Endothelial cell of umbilical vein (primary cell): ENCODE data around the gene ANKS1B. TPM values are rescaled to one million over a fixed set of nuclear protein-coding genes. Genes with fewer than 3 reads are reported as not detected.

ENCODE experiments used
- BruUV-seq: library from RNA; stranded (reverse); fragments of 400-500 nt; replicated peaks from 2 replicates; lab custom pipeline; 2021; lab: Mats Ljungman, UMichigan
- CTCF ChIA-PET: fragments of 300-600, 350-600 bp; sonication (Branson Sonifier 250); formaldehyde crosslinking; loops from one replicate; lab custom pipeline; 2021; ENCODE audit warnings: antibody characterized with exemption, inconsistent platforms; lab: Charles Lee
- POLR2A ChIA-PET: fragments of 300-600, 350-600 bp; sonication (Branson Sonifier 250); formaldehyde crosslinking; loops from one replicate; lab custom pipeline; 2021; ENCODE audit warnings: antibody characterized with exemption, inconsistent platforms; lab: Charles Lee
- DNase-seq: peaks from one replicate; pipeline ENCODE4 v3.0.0-alpha.2; 2011; ENCODE audit warnings: low read depth, low spot score
- FAIRE-seq: peaks from 2 replicates; lab custom pipeline; 2011; peaks lifted over from hg19 to GRCh38; lab: Jason Lieb, UNC
- H2AFZ ChIP-seq: 2 replicates; pipeline ENCODE4 v1.6.0; 2012; ENCODE audit warnings: low read depth, low read length, control low read depth, inconsistent platforms
- H3K27ac ChIP-seq: 2 replicates; pipeline ENCODE4 v1.5.1; 2011; ENCODE audit warnings: low read depth, mild to moderate bottlenecking, control low read depth, low read length, moderate library complexity; ENCODE audit not compliant: insufficient read depth
- H3K27me3 ChIP-seq, 2 experiments: 2 replicates each; pipeline versions ENCODE4 v1.6.0 to v1.6.1; 2011; ENCODE audit warnings: low read length in 2 of 2, mixed read lengths in 1 of 2; ENCODE audit not compliant: control insufficient read depth in 2 of 2, insufficient read depth in 2 of 2
- H3K36me3 ChIP-seq, 2 experiments: 2 replicates in 1 of 2; 3 replicates in 1 of 2; pipeline ENCODE4 v1.5.1; 2011; ENCODE audit warnings: low read length in 2 of 2, mild to moderate bottlenecking in 1 of 2, moderate library complexity in 1 of 2; ENCODE audit not compliant: control insufficient read depth in 2 of 2, insufficient read depth in 2 of 2; ENCODE audit errors: extremely low read depth in 1 of 2
- H3K4me1 ChIP-seq: 3 replicates; pipeline ENCODE4 v1.5.1; 2011; ENCODE audit warnings: mild to moderate bottlenecking, low read length; ENCODE audit not compliant: control insufficient read depth, insufficient read depth; ENCODE audit errors: extremely low read depth
- H3K4me2 ChIP-seq: 2 replicates; pipeline ENCODE4 v1.6.1; 2011; ENCODE audit warnings: low read length, control low read depth, mixed read lengths; ENCODE audit not compliant: insufficient read depth
- H3K4me3 ChIP-seq, 3 experiments: fragments of 200-600 bp in 1 of 3; sonication (generic), shearing (Covaris generic) in 1 of 3; replicated peaks in 1 of 3; 2 replicates each; pipeline ENCODE4 v1.5.1; 2011 to 2016; ENCODE audit warnings: control low read depth in 3 of 3, low read length in 3 of 3, mild to moderate bottlenecking in 2 of 3, inconsistent platforms in 1 of 3, low read depth in 1 of 3, moderate library complexity in 1 of 3; ENCODE audit not compliant: insufficient read depth in 1 of 3
- H3K79me2 ChIP-seq: 2 replicates; pipeline ENCODE4 v1.6.0; 2012; ENCODE audit warnings: low read length, inconsistent platforms; ENCODE audit not compliant: control insufficient read depth, insufficient read depth
- H3K9ac ChIP-seq: replicated peaks from 2 replicates; pipeline ENCODE3; 2011; ENCODE audit warnings: low read length, control low read depth; ENCODE audit not compliant: insufficient read depth; ENCODE audit errors: extremely low read depth
- H3K9me1 ChIP-seq: replicated peaks from 3 replicates; pipeline ENCODE4 v1.6.0; 2011; ENCODE audit warnings: mild to moderate bottlenecking, low read length; ENCODE audit not compliant: control insufficient read depth, insufficient read depth; ENCODE audit errors: extremely low read depth
- H3K9me3 ChIP-seq: replicated peaks from 2 replicates; pipeline ENCODE4 v1.5.1; 2012; ENCODE audit warnings: low read length, inconsistent platforms; ENCODE audit not compliant: control insufficient read depth, insufficient read depth
- H4K20me1 ChIP-seq: replicated peaks from 2 replicates; pipeline ENCODE3; 2011; ENCODE audit warnings: mild to moderate bottlenecking, low read length; ENCODE audit not compliant: control insufficient read depth, insufficient read depth; ENCODE audit errors: extremely low read depth
- EZH2 ChIP-seq: IDR thresholded peaks from 2 replicates; pipeline ENCODE4 v1.6.1; 2012; ENCODE audit warnings: borderline replicate concordance, low read depth, mild to moderate bottlenecking, moderate library complexity, low read length, inconsistent platforms; ENCODE audit not compliant: severe bottlenecking
- FOS ChIP-seq: IDR thresholded peaks from 2 replicates; pipeline ENCODE4 v1.6.1; 2011; ENCODE audit warnings: mild to moderate bottlenecking, low read length, moderate library complexity, borderline replicate concordance; ENCODE audit not compliant: insufficient read depth
- GATA2 ChIP-seq: IDR thresholded peaks from 2 replicates; pipeline ENCODE4 v1.7.0; 2011; ENCODE audit warnings: low read depth, mild to moderate bottlenecking, moderate library complexity, mixed read lengths, low read length; ENCODE audit not compliant: insufficient read length, insufficient read depth
- JUN ChIP-seq: IDR thresholded peaks from 2 replicates; pipeline ENCODE4 v1.6.1; 2011; ENCODE audit warnings: borderline replicate concordance, low read depth; ENCODE audit not compliant: insufficient read length, insufficient read depth
- MYC ChIP-seq: IDR thresholded peaks from one replicate; pipeline ENCODE4 v1.6.1; 2011; ENCODE audit warnings: mild to moderate bottlenecking, low read depth, low read length
- POLR2A ChIP-seq: IDR thresholded peaks from 2 replicates; pipeline ENCODE4 v1.6.1; 2012; ENCODE audit warnings: low read depth, mild to moderate bottlenecking, control low read depth, low read length
- POLR2AphosphoS5 ChIP-seq: IDR thresholded peaks from 2 replicates; pipeline ENCODE4 v1.6.1; 2012; ENCODE audit warnings: low read depth, mild to moderate bottlenecking, control low read depth, low read length, moderate library complexity; ENCODE audit not compliant: insufficient read depth
- dilution Hi-C: fragments of 300-500 bp; cut with MboI; formaldehyde crosslinking; loops from one replicate; pipeline ENCODE4 v1.15.0; 2019; ENCODE audit warnings: low sequenced_read_pairs; ENCODE audit not compliant: extremely low pct_ligation_motif_present
- intact Hi-C: fragments of 100-400 bp; cut with micrococcal nuclease; formaldehyde crosslinking; loops from one replicate; pipeline ENCODE4 v1.10.0; 2022
- polyA plus RNA-seq, 4 experiments: library from polyadenylated mRNA; depleted of rRNA in 3 of 4; stranded (reverse) in 3 of 4; unstranded in 1 of 4; fragments of >200 nt; gene quantifications; 2 replicates each; pipeline versions ENCODE4 v1.2.1 to v1.2.3, GENCODE V29; 2011 to 2012; ENCODE audit warnings: missing spikeins in 1 of 4
- total RNA-seq: library from RNA; stranded (reverse); gene quantifications from 2 replicates; pipeline ENCODE4 v1.2.3, GENCODE V29; 2021
- TF ChIP-seq, protein P1 (sequence below), 2 donors: IDR thresholded peaks; 1 replicate in 1 of 2; 2 replicates in 1 of 2; pipeline ENCODE4 v1.5.1; 2011; ENCODE audit warnings: low read length in 2 of 2, mild to moderate bottlenecking in 2 of 2, moderate library complexity in 2 of 2, control low read depth in 1 of 2, inconsistent platforms in 1 of 2, low read depth in 1 of 2; ENCODE audit not compliant: insufficient read depth in 1 of 2; ENCODE audit errors: extremely low read depth in 1 of 2
- TF ChIP-seq, protein P2 (sequence below): IDR thresholded peaks from 2 replicates; pipeline ENCODE4 v1.6.1; 2011; ENCODE audit not compliant: insufficient read depth, insufficient read length

The ANKS1B gene
- total and polyA plus RNA-seq, 2 donors (not counting 3 experiments of a cell fraction or from before 2014, with no cell fraction given), result 0.15 to 0.38 TPM

- ChIA-PET POLR2A (no interaction called here), CTCF (interaction anchor here (1.3 kb wide), 1 partner anchor 10 kb away, joined by 4 read pairs; no protein-coding TSS in a partner anchor)
- H2AFZ ChIP-seq, result no peak overlapping the region
- H3K36me3 ChIP-seq, result no peaks in the 10 kb centered on the region
- H3K9me3 ChIP-seq, result no peaks in the 10 kb centered on the region
- no peaks in the 10 kb centered on the region for H4K20me1 ChIP-seq
- no peak overlapping the region for H3K27ac ChIP-seq
- DNase-seq, result no peak
- intact Hi-C loops (no loop called here), dilution Hi-C loops (no loop called here)
- no peaks in the 10 kb centered on the region for H3K79me2 ChIP-seq
- FAIRE-seq, result no peak
- no peak overlapping the region for H3K4me2 ChIP-seq
- no peaks in the 10 kb centered on the region for H3K27me3 ChIP-seq
- BruUV-seq, result no TSS peak
- no peak for TF ChIP-seq JUN
- TF ChIP-seq POLR2AphosphoS5, result no peak
- no peak for TF ChIP-seq GATA2
- TF ChIP-seq POLR2A, result no peak
- no peak for TF ChIP-seq EZH2
- no peak for TF ChIP-seq MYC
- TF ChIP-seq, protein P1, sequence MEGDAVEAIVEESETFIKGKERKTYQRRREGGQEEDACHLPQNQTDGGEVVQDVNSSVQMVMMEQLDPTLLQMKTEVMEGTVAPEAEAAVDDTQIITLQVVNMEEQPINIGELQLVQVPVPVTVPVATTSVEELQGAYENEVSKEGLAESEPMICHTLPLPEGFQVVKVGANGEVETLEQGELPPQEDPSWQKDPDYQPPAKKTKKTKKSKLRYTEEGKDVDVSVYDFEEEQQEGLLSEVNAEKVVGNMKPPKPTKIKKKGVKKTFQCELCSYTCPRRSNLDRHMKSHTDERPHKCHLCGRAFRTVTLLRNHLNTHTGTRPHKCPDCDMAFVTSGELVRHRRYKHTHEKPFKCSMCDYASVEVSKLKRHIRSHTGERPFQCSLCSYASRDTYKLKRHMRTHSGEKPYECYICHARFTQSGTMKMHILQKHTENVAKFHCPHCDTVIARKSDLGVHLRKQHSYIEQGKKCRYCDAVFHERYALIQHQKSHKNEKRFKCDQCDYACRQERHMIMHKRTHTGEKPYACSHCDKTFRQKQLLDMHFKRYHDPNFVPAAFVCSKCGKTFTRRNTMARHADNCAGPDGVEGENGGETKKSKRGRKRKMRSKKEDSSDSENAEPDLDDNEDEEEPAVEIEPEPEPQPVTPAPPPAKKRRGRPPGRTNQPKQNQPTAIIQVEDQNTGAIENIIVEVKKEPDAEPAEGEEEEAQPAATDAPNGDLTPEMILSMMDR (IDR thresholded peaks at IDR 0.05; ENCODE audit: extremely low read depth in 1 of 2, insufficient read depth in 1 of 2, low read depth in 1 of 2, low read length in 2 of 2), result no peak
- TF ChIP-seq FOS, result no peak
- TF ChIP-seq, protein P2, sequence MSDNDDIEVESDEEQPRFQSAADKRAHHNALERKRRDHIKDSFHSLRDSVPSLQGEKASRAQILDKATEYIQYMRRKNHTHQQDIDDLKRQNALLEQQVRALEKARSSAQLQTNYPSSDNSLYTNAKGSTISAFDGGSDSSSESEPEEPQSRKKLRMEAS, result no peak
- no peaks in the 10 kb centered on the region for H3K9me1 ChIP-seq
- H3K4me3 ChIP-seq, result no peak overlapping the region
- H3K9ac ChIP-seq, result no peak overlapping the region
- H3K4me1 ChIP-seq, result no peaks in the 10 kb centered on the region
These were observed 930.9 kb downstream of the ANKS1B start for GRCh38 chr12:99053616-99054362.
